Endothelial cell of umbilical vein (primary cell): Measurements from ENCODE around the gene SAMD4A. TPM values are rescaled to one million over a fixed set of nuclear protein-coding genes. Genes with fewer than 3 reads are reported as not detected.

ENCODE experiments used
- BruUV-seq: library from RNA; stranded (reverse); fragments of 400-500 nt; replicated peaks from 2 replicates; lab custom pipeline; 2021; lab: Mats Ljungman, UMichigan
- CTCF ChIA-PET: fragments of 300-600, 350-600 bp; sonication (Branson Sonifier 250); formaldehyde crosslinking; loops from one replicate; lab custom pipeline; 2021; ENCODE audit warnings: antibody characterized with exemption, inconsistent platforms; lab: Charles Lee
- POLR2A ChIA-PET: fragments of 300-600, 350-600 bp; sonication (Branson Sonifier 250); formaldehyde crosslinking; loops from one replicate; lab custom pipeline; 2021; ENCODE audit warnings: antibody characterized with exemption, inconsistent platforms; lab: Charles Lee
- DNase-seq: peaks from one replicate; pipeline ENCODE4 v3.0.0-alpha.2; 2011; ENCODE audit warnings: low read depth, low spot score
- FAIRE-seq: peaks from 2 replicates; lab custom pipeline; 2011; peaks lifted over from hg19 to GRCh38; lab: Jason Lieb, UNC
- H2AFZ ChIP-seq: 2 replicates; pipeline ENCODE4 v1.6.0; 2012; ENCODE audit warnings: low read depth, low read length, control low read depth, inconsistent platforms
- H3K27ac ChIP-seq: 2 replicates; pipeline ENCODE4 v1.5.1; 2011; ENCODE audit warnings: low read depth, mild to moderate bottlenecking, control low read depth, low read length, moderate library complexity; ENCODE audit not compliant: insufficient read depth
- H3K27me3 ChIP-seq, 2 experiments: 2 replicates each; pipeline versions ENCODE4 v1.6.0 to v1.6.1; 2011; ENCODE audit warnings: low read length in 2 of 2, mixed read lengths in 1 of 2; ENCODE audit not compliant: control insufficient read depth in 2 of 2, insufficient read depth in 2 of 2
- H3K36me3 ChIP-seq, 2 experiments: 2 replicates in 1 of 2; 3 replicates in 1 of 2; pipeline ENCODE4 v1.5.1; 2011; ENCODE audit warnings: low read length in 2 of 2, mild to moderate bottlenecking in 1 of 2, moderate library complexity in 1 of 2; ENCODE audit not compliant: control insufficient read depth in 2 of 2, insufficient read depth in 2 of 2; ENCODE audit errors: extremely low read depth in 1 of 2
- H3K4me1 ChIP-seq: 3 replicates; pipeline ENCODE4 v1.5.1; 2011; ENCODE audit warnings: mild to moderate bottlenecking, low read length; ENCODE audit not compliant: control insufficient read depth, insufficient read depth; ENCODE audit errors: extremely low read depth
- H3K4me2 ChIP-seq: 2 replicates; pipeline ENCODE4 v1.6.1; 2011; ENCODE audit warnings: low read length, control low read depth, mixed read lengths; ENCODE audit not compliant: insufficient read depth
- H3K4me3 ChIP-seq, 3 experiments: fragments of 200-600 bp in 1 of 3; sonication (generic), shearing (Covaris generic) in 1 of 3; replicated peaks in 1 of 3; 2 replicates each; pipeline ENCODE4 v1.5.1; 2011 to 2016; ENCODE audit warnings: control low read depth in 3 of 3, low read length in 3 of 3, mild to moderate bottlenecking in 2 of 3, inconsistent platforms in 1 of 3, low read depth in 1 of 3, moderate library complexity in 1 of 3; ENCODE audit not compliant: insufficient read depth in 1 of 3
- H3K79me2 ChIP-seq: 2 replicates; pipeline ENCODE4 v1.6.0; 2012; ENCODE audit warnings: low read length, inconsistent platforms; ENCODE audit not compliant: control insufficient read depth, insufficient read depth
- H3K9ac ChIP-seq: replicated peaks from 2 replicates; pipeline ENCODE3; 2011; ENCODE audit warnings: low read length, control low read depth; ENCODE audit not compliant: insufficient read depth; ENCODE audit errors: extremely low read depth
- H3K9me1 ChIP-seq: replicated peaks from 3 replicates; pipeline ENCODE4 v1.6.0; 2011; ENCODE audit warnings: mild to moderate bottlenecking, low read length; ENCODE audit not compliant: control insufficient read depth, insufficient read depth; ENCODE audit errors: extremely low read depth
- H3K9me3 ChIP-seq: replicated peaks from 2 replicates; pipeline ENCODE4 v1.5.1; 2012; ENCODE audit warnings: low read length, inconsistent platforms; ENCODE audit not compliant: control insufficient read depth, insufficient read depth
- H4K20me1 ChIP-seq: replicated peaks from 2 replicates; pipeline ENCODE3; 2011; ENCODE audit warnings: mild to moderate bottlenecking, low read length; ENCODE audit not compliant: control insufficient read depth, insufficient read depth; ENCODE audit errors: extremely low read depth
- CTCF ChIP-seq, 2 donors: IDR thresholded peaks; 1 replicate in 1 of 2; 2 replicates in 1 of 2; pipeline ENCODE4 v1.5.1; 2011; ENCODE audit warnings: low read length in 2 of 2, mild to moderate bottlenecking in 2 of 2, moderate library complexity in 2 of 2, control low read depth in 1 of 2, inconsistent platforms in 1 of 2, low read depth in 1 of 2; ENCODE audit not compliant: insufficient read depth in 1 of 2; ENCODE audit errors: extremely low read depth in 1 of 2
- EZH2 ChIP-seq: IDR thresholded peaks from 2 replicates; pipeline ENCODE4 v1.6.1; 2012; ENCODE audit warnings: borderline replicate concordance, low read depth, mild to moderate bottlenecking, moderate library complexity, low read length, inconsistent platforms; ENCODE audit not compliant: severe bottlenecking
- FOS ChIP-seq: IDR thresholded peaks from 2 replicates; pipeline ENCODE4 v1.6.1; 2011; ENCODE audit warnings: mild to moderate bottlenecking, low read length, moderate library complexity, borderline replicate concordance; ENCODE audit not compliant: insufficient read depth
- GATA2 ChIP-seq: IDR thresholded peaks from 2 replicates; pipeline ENCODE4 v1.7.0; 2011; ENCODE audit warnings: low read depth, mild to moderate bottlenecking, moderate library complexity, mixed read lengths, low read length; ENCODE audit not compliant: insufficient read length, insufficient read depth
- JUN ChIP-seq: IDR thresholded peaks from 2 replicates; pipeline ENCODE4 v1.6.1; 2011; ENCODE audit warnings: borderline replicate concordance, low read depth; ENCODE audit not compliant: insufficient read length, insufficient read depth
- MAX ChIP-seq: IDR thresholded peaks from 2 replicates; pipeline ENCODE4 v1.6.1; 2011; ENCODE audit not compliant: insufficient read depth, insufficient read length
- MYC ChIP-seq: IDR thresholded peaks from one replicate; pipeline ENCODE4 v1.6.1; 2011; ENCODE audit warnings: mild to moderate bottlenecking, low read depth, low read length
- POLR2A ChIP-seq: IDR thresholded peaks from 2 replicates; pipeline ENCODE4 v1.6.1; 2012; ENCODE audit warnings: low read depth, mild to moderate bottlenecking, control low read depth, low read length
- POLR2AphosphoS5 ChIP-seq: IDR thresholded peaks from 2 replicates; pipeline ENCODE4 v1.6.1; 2012; ENCODE audit warnings: low read depth, mild to moderate bottlenecking, control low read depth, low read length, moderate library complexity; ENCODE audit not compliant: insufficient read depth
- dilution Hi-C: fragments of 300-500 bp; cut with MboI; formaldehyde crosslinking; loops from one replicate; pipeline ENCODE4 v1.15.0; 2019; ENCODE audit warnings: low sequenced_read_pairs; ENCODE audit not compliant: extremely low pct_ligation_motif_present
- intact Hi-C: fragments of 100-400 bp; cut with micrococcal nuclease; formaldehyde crosslinking; loops from one replicate; pipeline ENCODE4 v1.10.0; 2022
- polyA plus RNA-seq, 4 experiments: library from polyadenylated mRNA; depleted of rRNA in 3 of 4; stranded (reverse) in 3 of 4; unstranded in 1 of 4; fragments of >200 nt; gene quantifications; 2 replicates each; pipeline versions ENCODE4 v1.2.1 to v1.2.3, GENCODE V29; 2011 to 2012; ENCODE audit warnings: missing spikeins in 1 of 4
- total RNA-seq: library from RNA; stranded (reverse); gene quantifications from 2 replicates; pipeline ENCODE4 v1.2.3, GENCODE V29; 2021

Gene SAMD4A
- total and polyA plus RNA-seq, 2 donors (not counting 3 experiments of a cell fraction or from before 2014, with no cell fraction given) = 37.7 to 95.3 TPM

GRCh38 chr14:54785136-54785777 is 218.3 kb downstream of the SAMD4A start:
- Histone ChIP-seq H3K36me3 (peaks cover 16 to 68% of the 10 kb centered on the region in 2 experiments), H3K9me3 (no peaks in the 10 kb centered on the region), H3K9me1 (no peaks in the 10 kb centered on the region), H3K27ac (no peak overlapping the region), H3K4me3 (no peak overlapping the region), H4K20me1 (no peaks in the 10 kb centered on the region), H3K79me2 (no peaks in the 10 kb centered on the region), H3K9ac (no peak overlapping the region), H3K27me3 (no peaks in the 10 kb centered on the region), H2AFZ (no peak overlapping the region), H3K4me1 (no peaks in the 10 kb centered on the region), H3K4me2 (no peak overlapping the region)
- dilution Hi-C loops = no loop called here
- ChIA-PET POLR2A (no interaction called here), CTCF (interaction anchor here (0.6 to 2.9 kb wide), 7 partner anchors 9 to 220 kb away, joined by 3 to 11 read pairs (median 7); no protein-coding TSS in a partner anchor)
- DNase-seq (no peak), FAIRE-seq (no peak)
- no TSS peak for BruUV-seq
- TF ChIP-seq FOS (no peak), CTCF (IDR thresholded peaks at IDR 0.05; ENCODE audit: extremely low read depth in 1 of 2, insufficient read depth in 1 of 2, low read depth in 1 of 2, low read length in 2 of 2) (no peak), POLR2AphosphoS5 (no peak), JUN (no peak), MAX (no peak), POLR2A (no peak), MYC (no peak), GATA2 (no peak), EZH2 (no peak)
- intact Hi-C loops = no loop called here
